ENCODE results near the gene OTOP1.
A peak's percentile ranks its signal among the peaks of the same experiment; 100 is the strongest.
"Not testable (repeated sequence)": the region's sequence is repeated elsewhere in the genome, so short reads cannot be mapped to it uniquely, and the experiment has no call there.

OTOP1 gene

DNA sequence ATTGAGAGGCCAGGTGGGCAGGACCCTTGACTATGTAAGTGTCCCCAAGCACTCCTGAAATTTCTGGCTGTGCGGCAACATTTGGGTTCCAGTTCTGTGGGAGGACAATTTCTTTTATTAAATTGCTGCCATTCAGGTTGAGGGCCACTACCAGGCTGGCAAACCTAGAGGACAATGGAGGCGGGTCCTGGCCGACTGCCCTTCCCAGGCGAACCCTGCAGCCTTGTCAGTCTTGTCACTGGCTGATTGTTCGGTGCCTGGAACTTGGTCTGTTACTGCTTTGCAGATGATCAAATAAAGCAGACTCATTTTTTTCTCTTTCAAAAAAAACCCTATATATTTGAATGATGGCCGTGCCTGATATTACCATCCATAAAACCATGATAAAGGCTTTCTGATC is 27.9 kb upstream of the OTOP1 start:
- TF ChIP-seq, protein P1, sequence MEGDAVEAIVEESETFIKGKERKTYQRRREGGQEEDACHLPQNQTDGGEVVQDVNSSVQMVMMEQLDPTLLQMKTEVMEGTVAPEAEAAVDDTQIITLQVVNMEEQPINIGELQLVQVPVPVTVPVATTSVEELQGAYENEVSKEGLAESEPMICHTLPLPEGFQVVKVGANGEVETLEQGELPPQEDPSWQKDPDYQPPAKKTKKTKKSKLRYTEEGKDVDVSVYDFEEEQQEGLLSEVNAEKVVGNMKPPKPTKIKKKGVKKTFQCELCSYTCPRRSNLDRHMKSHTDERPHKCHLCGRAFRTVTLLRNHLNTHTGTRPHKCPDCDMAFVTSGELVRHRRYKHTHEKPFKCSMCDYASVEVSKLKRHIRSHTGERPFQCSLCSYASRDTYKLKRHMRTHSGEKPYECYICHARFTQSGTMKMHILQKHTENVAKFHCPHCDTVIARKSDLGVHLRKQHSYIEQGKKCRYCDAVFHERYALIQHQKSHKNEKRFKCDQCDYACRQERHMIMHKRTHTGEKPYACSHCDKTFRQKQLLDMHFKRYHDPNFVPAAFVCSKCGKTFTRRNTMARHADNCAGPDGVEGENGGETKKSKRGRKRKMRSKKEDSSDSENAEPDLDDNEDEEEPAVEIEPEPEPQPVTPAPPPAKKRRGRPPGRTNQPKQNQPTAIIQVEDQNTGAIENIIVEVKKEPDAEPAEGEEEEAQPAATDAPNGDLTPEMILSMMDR (IDR thresholded peaks at IDR 0.05; ENCODE audit: borderline replicate concordance, control extremely low read depth, extremely low read depth, insufficient read depth, missing control alignments) = no peak
- DNase-seq (ENCODE audit: low spot score) = no peak
- in situ Hi-C loops (cut with MboI; ENCODE audit: low sequenced_read_pairs, unreplicated experiment) = loop anchor here (10.0 kb wide), 1 partner anchor 80 kb away; no protein-coding TSS in a partner anchor

DNA sequence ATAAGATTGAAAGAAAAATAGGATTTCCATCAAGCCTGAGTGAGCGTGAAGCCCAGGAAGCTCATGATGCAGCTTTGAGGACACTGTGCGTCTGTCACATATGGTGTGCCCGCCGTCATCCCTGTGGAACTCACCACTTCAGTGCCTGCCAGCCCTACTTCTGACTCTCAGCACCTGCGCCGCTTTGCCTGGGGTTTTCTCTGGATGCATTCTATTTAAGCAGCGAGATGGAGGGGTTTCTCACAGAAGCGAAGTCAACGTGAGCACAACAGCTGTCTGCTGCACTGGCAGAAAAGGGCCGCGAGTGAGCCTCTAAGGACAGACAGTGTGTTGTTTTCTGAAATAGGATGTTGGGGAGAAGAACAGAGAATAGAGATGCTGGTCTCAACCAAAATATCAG is 27.5 kb upstream of the OTOP1 start:
- no peak for DNase-seq (ENCODE audit: low spot score)
- TF ChIP-seq, protein P1 (IDR thresholded peaks at IDR 0.05; ENCODE audit: borderline replicate concordance, control extremely low read depth, extremely low read depth, insufficient read depth, missing control alignments) = no peak
- in situ Hi-C loops (cut with MboI; ENCODE audit: low sequenced_read_pairs, unreplicated experiment) = loop anchor here (10.0 kb wide), 1 partner anchor 81 kb away; no protein-coding TSS in a partner anchor

DNA sequence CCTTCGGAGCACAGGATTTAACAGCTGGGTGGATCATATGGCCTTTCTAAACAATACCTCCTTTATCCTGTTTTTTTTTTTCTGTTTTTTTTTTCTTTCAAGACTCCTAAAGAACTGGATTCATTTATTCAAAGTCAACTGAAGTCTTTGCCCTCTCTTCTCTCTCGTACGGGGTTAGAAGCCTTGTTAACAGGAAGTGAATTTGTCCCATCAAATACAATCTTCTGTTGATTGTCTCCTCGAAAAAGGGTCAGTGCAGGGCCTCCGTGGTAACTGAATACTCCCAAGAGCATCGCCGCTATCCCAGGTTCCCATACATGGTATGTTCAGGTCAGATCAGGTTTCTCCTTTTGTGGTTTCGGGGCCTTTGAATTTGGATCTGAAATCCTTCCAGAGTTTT is 23.1 kb upstream of the OTOP1 start:
- TF ChIP-seq, protein P1 (IDR thresholded peaks at IDR 0.05; ENCODE audit: borderline replicate concordance, control extremely low read depth, extremely low read depth, insufficient read depth, missing control alignments) = no peak
- DNase-seq (ENCODE audit: low spot score) = no peak
- in situ Hi-C loops (cut with MboI; ENCODE audit: low sequenced_read_pairs, unreplicated experiment) = loop anchor here (10.0 kb wide), 1 partner anchor 85 kb away; no protein-coding TSS in a partner anchor

DNA sequence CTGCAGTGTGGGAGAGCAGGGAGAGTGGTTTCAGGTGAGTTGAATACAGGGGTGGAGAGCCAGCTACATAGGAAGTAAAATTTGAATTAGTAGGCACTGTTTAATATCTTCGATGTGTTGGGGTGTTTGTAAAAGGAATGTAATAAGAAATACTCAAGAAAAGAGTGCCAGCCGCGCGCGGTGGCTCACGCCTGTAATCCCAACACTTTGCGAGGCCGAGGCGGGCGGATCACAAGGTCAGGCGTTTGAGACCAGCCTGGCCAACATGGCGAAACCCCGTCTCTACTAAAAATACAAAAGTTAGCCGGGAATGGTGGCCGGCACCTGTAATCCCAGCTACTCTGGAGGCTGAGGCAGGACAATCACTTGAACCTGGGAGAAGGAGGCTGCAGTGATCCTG is 22.6 kb upstream of the OTOP1 start:
- DNase-seq (ENCODE audit: low spot score); in situ Hi-C loops (cut with MboI; ENCODE audit: low sequenced_read_pairs, unreplicated experiment): not testable (repeated sequence)

DNA sequence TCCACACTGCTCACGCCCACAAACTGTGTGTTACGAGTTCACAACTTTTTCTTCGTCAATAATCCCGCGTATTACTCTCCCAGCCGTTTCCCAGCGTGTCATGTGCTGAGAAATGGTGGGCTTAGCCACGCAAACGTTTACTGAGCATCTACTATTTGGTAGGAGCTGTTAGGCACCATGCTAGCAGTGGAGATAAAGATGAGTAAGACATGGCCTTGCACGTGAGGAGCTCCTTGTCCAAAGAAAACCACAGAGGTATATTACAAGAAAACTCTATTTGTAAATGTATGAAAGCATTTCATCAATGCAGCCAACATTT is 22.1 kb upstream of the OTOP1 start:
- peak; percentile 21 for DNase-seq (ENCODE audit: low spot score)
- TF ChIP-seq, protein P1 (IDR thresholded peaks at IDR 0.05; ENCODE audit: borderline replicate concordance, control extremely low read depth, extremely low read depth, insufficient read depth, missing control alignments) = no peak
- in situ Hi-C loops (cut with MboI; ENCODE audit: low sequenced_read_pairs, unreplicated experiment) = no loop called here

DNA sequence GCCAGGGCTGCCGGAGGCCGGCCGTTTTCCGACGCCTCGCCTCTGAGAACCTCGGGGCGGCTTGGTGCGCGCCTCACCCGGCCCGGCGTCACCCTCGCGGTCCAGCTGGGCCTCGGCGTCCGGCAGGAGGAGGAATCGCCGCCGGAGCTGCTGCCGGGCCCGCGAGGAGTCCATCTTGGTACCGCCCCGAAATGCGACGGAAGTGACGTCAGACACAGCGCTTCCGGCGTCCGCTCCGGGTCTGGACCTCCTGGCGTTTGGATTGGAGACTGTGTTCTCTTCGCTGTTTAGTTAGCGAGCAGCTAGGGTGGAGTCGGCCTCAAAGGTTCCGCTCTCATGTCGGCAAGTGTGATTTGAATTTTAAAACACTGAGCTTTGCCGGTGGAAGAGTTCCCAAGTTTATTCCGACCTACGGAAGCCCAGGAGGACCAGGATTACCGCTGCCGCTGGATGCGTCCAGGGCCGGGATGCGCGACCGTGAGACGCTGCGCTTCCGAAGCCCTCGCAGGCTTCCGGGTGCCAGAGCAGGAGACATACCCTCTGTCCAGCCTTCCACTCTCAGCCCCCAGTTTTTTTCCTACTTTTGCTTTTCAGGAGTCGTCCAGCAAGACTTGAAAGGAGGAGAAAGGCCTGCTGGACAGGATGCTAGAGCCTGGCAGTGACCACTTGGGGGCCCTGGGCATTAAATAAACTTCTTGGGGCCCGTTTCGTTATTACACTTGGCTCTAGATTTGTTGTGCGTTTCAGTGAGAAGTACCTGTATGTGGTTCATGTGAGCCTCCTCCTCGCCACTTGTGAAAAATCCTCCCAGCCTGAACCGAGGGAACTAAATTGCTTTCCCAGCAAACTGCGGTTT is 21.5 kb upstream of the OTOP1 start, which contains the start of gene TMEM128:
Gene TMEM128, minus strand, starts transcription at position 195 of the 856 bp plus-strand sequence. Its CDS starts 21 bp downstream, at position 174.
- peak; percentile 98 for DNase-seq (ENCODE audit: low spot score)
- TF ChIP-seq, protein P1 (IDR thresholded peaks at IDR 0.05; ENCODE audit: borderline replicate concordance, control extremely low read depth, extremely low read depth, insufficient read depth, missing control alignments) = no peak
- in situ Hi-C loops (cut with MboI; ENCODE audit: low sequenced_read_pairs, unreplicated experiment) = no loop called here

DNA sequence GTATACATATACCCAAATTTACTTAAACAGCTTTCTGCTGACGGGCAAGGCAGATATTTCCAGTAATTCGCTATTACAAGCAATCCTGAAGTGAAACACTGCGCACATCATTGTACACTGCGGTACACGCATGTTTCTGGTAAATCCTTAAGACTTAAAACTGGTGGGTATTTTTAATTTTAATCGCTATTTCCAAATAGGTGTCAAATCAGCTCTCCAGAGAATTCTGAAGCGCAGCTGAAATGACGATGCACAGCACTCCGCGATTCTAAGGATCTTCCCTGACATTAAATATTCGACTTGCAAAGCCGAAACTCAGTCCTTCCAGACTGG is 20.9 kb upstream of the OTOP1 start:
- TF ChIP-seq, protein P1 (IDR thresholded peaks at IDR 0.05; ENCODE audit: borderline replicate concordance, control extremely low read depth, extremely low read depth, insufficient read depth, missing control alignments) = no peak
- peak; percentile 38 for DNase-seq (ENCODE audit: low spot score)
- in situ Hi-C loops (cut with MboI; ENCODE audit: low sequenced_read_pairs, unreplicated experiment) = no loop called here

Measured in GM13976 (cell line).